Measurements from ENCODE around the gene ZNF782.

- TF ChIP-seq CTCF (IDR thresholded peaks at IDR 0.05) (no peak), POLR2A (IDR thresholded peaks at IDR 0.05) (no peak)
Observed at GRCh38 chr9:96877269-96877668, 23.0 kb upstream of the ZNF782 start.

All from thyroid gland (tissue), 4 donors.